IMR-90 (cell line): Measurements from ENCODE around the gene RAD23B. TPM values are rescaled to one million over a fixed set of nuclear protein-coding genes. Genes with fewer than 3 reads are reported as not detected.

Experiments
- ATAC-seq: fragments of 200-7000 bp; cut with Tn5 transposase; 2 replicates; pipeline ENCODE4 v1.9.1; 2020; ENCODE audit warnings: low read depth, mild to moderate bottlenecking, moderate library complexity
- BruUV-seq: library from RNA; stranded (reverse); fragments of 400-500 nt; replicated peaks from 2 replicates; lab custom pipeline; 2021; lab: Mats Ljungman, UMichigan
- CTCF ChIA-PET: fragments of 300-600 bp; formaldehyde crosslinking; extraction: SDS; loops from one replicate; lab custom pipeline; 2021; ENCODE audit warnings: antibody characterized with exemption; lab: Yijun Ruan, JAX
- POLR2A ChIA-PET: fragments of 300-600 bp; sonication (Branson Sonifier 250); formaldehyde crosslinking; loops from one replicate; lab custom pipeline; 2022; ENCODE audit warnings: antibody characterized with exemption; ENCODE audit not compliant: unreplicated experiment; lab: Charles Lee
- DNase-seq: peaks from one replicate; pipeline ENCODE4 v3.0.0; 2013
- H2AFZ ChIP-seq: replicated peaks from 2 replicates; pipeline ENCODE3; 2013; ENCODE audit warnings: low read length, mild to moderate bottlenecking; ENCODE audit not compliant: poor library complexity
- H2AK5ac ChIP-seq: 2 replicates; pipeline ENCODE4 v1.6.1; 2013; ENCODE audit warnings: low read depth, low read length, inconsistent platforms
- H2AK9ac ChIP-seq: replicated peaks from 2 replicates; pipeline ENCODE3; 2013; ENCODE audit warnings: mild to moderate bottlenecking, low read depth, low read length, moderate library complexity; ENCODE audit not compliant: poor library complexity
- H2BK120ac ChIP-seq: 2 replicates; pipeline ENCODE4 v1.6.1; 2013; ENCODE audit warnings: low read depth, low read length, inconsistent platforms
- H2BK15ac ChIP-seq: 3 replicates; pipeline ENCODE4 v1.6.1; 2013; ENCODE audit warnings: low read depth, low read length, inconsistent platforms
- H2BK20ac ChIP-seq: 2 replicates; pipeline ENCODE4 v1.6.1; 2013; ENCODE audit warnings: low read depth, mild to moderate bottlenecking, inconsistent platforms, low read length, moderate library complexity
- H2BK5ac ChIP-seq: 2 replicates; pipeline ENCODE4 v1.6.1; 2013; ENCODE audit warnings: mild to moderate bottlenecking, low read depth, low read length, inconsistent platforms; ENCODE audit not compliant: poor library complexity, severe bottlenecking
- H3K14ac ChIP-seq: replicated peaks from 2 replicates; pipeline ENCODE4 v1.6.1; 2013; ENCODE audit warnings: low read depth, low read length, inconsistent platforms
- H3K18ac ChIP-seq: 2 replicates; pipeline ENCODE4 v1.6.1; 2013; ENCODE audit warnings: low read depth, low read length, control low read depth
- H3K23ac ChIP-seq: 2 replicates; pipeline ENCODE4 v1.6.1; 2013; ENCODE audit warnings: low read depth, low read length, inconsistent platforms
- H3K27ac ChIP-seq: 2 replicates; pipeline ENCODE4 v1.5.1; 2013; ENCODE audit warnings: mild to moderate bottlenecking, control low read depth, low read length; ENCODE audit not compliant: insufficient read depth
- H3K27me3 ChIP-seq: 2 replicates; pipeline ENCODE4 v1.6.1; 2013; ENCODE audit warnings: low read length; ENCODE audit not compliant: control insufficient read depth, insufficient read depth
- H3K36me3 ChIP-seq: 2 replicates; pipeline ENCODE4 v1.6.1; 2013; ENCODE audit warnings: low read length, mixed read lengths; ENCODE audit not compliant: control insufficient read depth, insufficient read depth
- H3K4ac ChIP-seq: 2 replicates; pipeline ENCODE4 v1.6.1; 2013; ENCODE audit warnings: low read depth, low read length, inconsistent platforms
- H3K4me1 ChIP-seq: 2 replicates; pipeline ENCODE4 v1.6.1; 2013; ENCODE audit warnings: low read length, mixed read lengths; ENCODE audit not compliant: control insufficient read depth, insufficient read depth
- H3K4me2 ChIP-seq: 2 replicates; pipeline ENCODE4 v1.6.1; 2013; ENCODE audit warnings: low read depth, mild to moderate bottlenecking, control low read depth, low read length, moderate library complexity
- H3K4me3 ChIP-seq: 2 replicates; pipeline ENCODE4 v1.5.1; 2013; ENCODE audit warnings: low read depth, mild to moderate bottlenecking, control low read depth, low read length, moderate library complexity; ENCODE audit not compliant: insufficient read depth
- H3K56ac ChIP-seq: 2 replicates; pipeline ENCODE4 v1.6.1; 2013; ENCODE audit warnings: low read length, inconsistent platforms; ENCODE audit not compliant: insufficient read depth; ENCODE audit errors: extremely low read depth
- H3K79me1 ChIP-seq, 2 experiments: 2 replicates each; pipeline ENCODE4 v1.6.1; 2013; ENCODE audit warnings: low read length in 2 of 2, inconsistent platforms in 1 of 2, low read depth in 1 of 2
- H3K9ac ChIP-seq: 2 replicates; pipeline ENCODE4 v1.6.1; 2013; ENCODE audit warnings: low read depth, low read length, control low read depth
- H3K9me1 ChIP-seq: 2 replicates; pipeline ENCODE4 v1.6.1; 2013; ENCODE audit warnings: low read length, inconsistent platforms; ENCODE audit not compliant: insufficient read depth
- H3K9me3 ChIP-seq: 2 replicates; pipeline ENCODE4 v1.6.1; 2013; ENCODE audit warnings: low read length; ENCODE audit not compliant: control insufficient read depth, insufficient read depth
- H4K20me1 ChIP-seq: 2 replicates; pipeline ENCODE4 v1.6.1; 2013; ENCODE audit warnings: low read length, inconsistent platforms; ENCODE audit not compliant: insufficient read depth
- H4K5ac ChIP-seq: 2 replicates; pipeline ENCODE4 v1.6.1; 2013; ENCODE audit warnings: mild to moderate bottlenecking, low read depth, low read length, control low read depth
- H4K8ac ChIP-seq, 2 experiments: 2 replicates each; pipeline ENCODE4 v1.6.1; 2013; ENCODE audit warnings: low read depth in 2 of 2, low read length in 2 of 2, control low read depth in 1 of 2, inconsistent platforms in 1 of 2
- H4K91ac ChIP-seq: 2 replicates; pipeline ENCODE4 v1.6.1; 2013; ENCODE audit warnings: low read depth, low read length, inconsistent platforms; ENCODE audit not compliant: insufficient read depth
- BHLHE40 ChIP-seq: fragments of 150-350 bp; IDR thresholded peaks from 2 replicates; pipeline ENCODE4 v1.6.1; 2016; ENCODE audit warnings: mild to moderate bottlenecking, low read depth, low read length
- FOS ChIP-seq: fragments of 150-350 bp; IDR thresholded peaks from 2 replicates; pipeline ENCODE4 v1.6.1; 2016; ENCODE audit warnings: low read depth, low read length
- MAFK ChIP-seq: IDR thresholded peaks from 2 replicates; pipeline ENCODE4 v1.6.1; 2012; ENCODE audit warnings: low read depth, low read length, improper control_type of control experiment
- RAD21 ChIP-seq: IDR thresholded peaks from 2 replicates; pipeline ENCODE4 v1.6.1; 2012; ENCODE audit warnings: low read length, improper control_type of control experiment
- RCOR1 ChIP-seq: IDR thresholded peaks from 2 replicates; pipeline ENCODE4 v1.6.1; 2012; ENCODE audit warnings: mild to moderate bottlenecking, low read length, improper control_type of control experiment; ENCODE audit not compliant: insufficient replicate concordance
- USF2 ChIP-seq: fragments of 150-350 bp; IDR thresholded peaks from 2 replicates; pipeline ENCODE4 v1.6.1; 2017; ENCODE audit warnings: mild to moderate bottlenecking, antibody characterized with exemption, low read length, low read depth
- WGBS, 2 experiments: methylation state at CpG; one replicate each; pipeline versions ENCODE4 v1.1.5 to v1.1.7; 2013; ENCODE audit warnings: missing lambda C conversion rate in 2 of 2; ENCODE audit not compliant: insufficient read length in 1 of 2; ENCODE audit errors: extremely low coverage in 2 of 2; 5-methylcytosine and 5-hydroxymethylcytosine counted together
- dilution Hi-C: fragments of 300-500 bp; cut with HindIII; formaldehyde crosslinking; loops from one replicate; pipeline ENCODE4 v1.14.3; 2018; ENCODE audit warnings: low sequenced_read_pairs; ENCODE audit not compliant: unreplicated experiment
- in situ Hi-C: fragments of 300-500 bp; cut with MboI; formaldehyde crosslinking; loops from 3 replicates; pipeline ENCODE4 v1.14.3; 2019; ENCODE audit warnings: low sequenced_read_pairs, inconsistent platforms, mixed read lengths
- intact Hi-C: fragments of 100-400 bp; cut with micrococcal nuclease; formaldehyde crosslinking; loops from 2 replicates; pipeline ENCODE4 v1.10.0; 2022
- polyA plus RNA-seq, 3 experiments: library from polyadenylated mRNA; depleted of rRNA; stranded (reverse); fragments of >200 nt; gene quantifications; 2 replicates each; pipeline ENCODE4 v1.2.3, GENCODE V29; 2012; ENCODE audit warnings: low replicate concordance in 1 of 3
- total RNA-seq: library from RNA; depleted of rRNA; stranded (reverse); fragments of >200 nt; gene quantifications from 2 replicates; pipeline ENCODE4 v1.2.3, GENCODE V29; 2012

The RAD23B gene
- total and polyA plus RNA-seq, 2 of the 4 experiments (the other 2 are of a cell fraction), result 126 to 148 TPM

DNA sequence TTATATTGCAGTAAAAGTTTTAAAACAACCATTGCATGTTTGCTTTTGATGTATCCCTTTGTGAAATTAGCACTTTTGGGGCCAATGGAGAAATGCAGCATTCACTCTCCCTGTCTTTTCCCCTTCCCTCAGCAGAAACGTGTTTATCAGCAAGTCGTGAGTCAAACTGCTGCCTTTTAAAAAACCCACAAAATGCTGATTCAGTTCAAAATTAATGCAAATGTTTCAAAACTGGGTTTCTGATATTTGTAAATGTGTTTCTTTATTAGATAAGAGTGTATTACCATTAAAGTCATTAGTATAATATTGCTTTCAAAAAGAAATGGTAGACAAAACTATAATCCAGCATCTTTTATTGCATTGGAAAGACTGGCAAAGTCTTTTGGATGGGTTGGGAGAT, 47.3 kb downstream of the RAD23B start:
- no peaks in the 10 kb centered on the region; the same call in 1 of the 2 replicates for H3K9me3 ChIP-seq
- POLR2A ChIA-PET, result no interaction called here
- no peak overlapping the region for H3K4me3 ChIP-seq
- peaks cover 25% of the 10 kb centered on the region for H4K20me1 ChIP-seq
- no CpG with 5 or more reads among the region's 2 CpGs for WGBS, 2 experiments
- peaks cover 4% of the 10 kb centered on the region; the same call in 1 of the 2 replicates for H3K4me1 ChIP-seq
- TF ChIP-seq RAD21, result no peak
- TF ChIP-seq RCOR1, result no peak
- TF ChIP-seq BHLHE40, result no peak
- TF ChIP-seq MAFK, result peak; percentile 82
- TF ChIP-seq USF2, result no peak
- TF ChIP-seq FOS, result no peak
- H2AK9ac ChIP-seq, result no peak overlapping the region
- no peak overlapping the region for H3K23ac ChIP-seq
- no peak overlapping the region for H4K5ac ChIP-seq
- H2BK20ac ChIP-seq, result no peak overlapping the region
- CTCF ChIA-PET, result interaction anchor here (0.6 kb wide), 1 partner anchor 55 kb away, joined by 5 read pairs; no protein-coding TSS in a partner anchor
- H3K9me1 ChIP-seq, result peaks cover 5% of the 10 kb centered on the region; the same call in 1 of the 2 replicates
- H3K4ac ChIP-seq, result no peak overlapping the region
- H3K56ac ChIP-seq, result no peak overlapping the region
- no peak overlapping the region for H2AK5ac ChIP-seq
- ATAC-seq (no peak), DNase-seq (no peak)
- dilution Hi-C loops (no loop called here), intact Hi-C loops (no loop called here), in situ Hi-C loops (no loop called here)
- H4K91ac ChIP-seq, result no peak overlapping the region
- H3K4me2 ChIP-seq, result no peak overlapping the region
- H3K9ac ChIP-seq, result no peak overlapping the region
- H4K8ac ChIP-seq, result no peak overlapping the region
- H2AFZ ChIP-seq, result no peak overlapping the region
- no peak overlapping the region for H2BK120ac ChIP-seq
- peaks cover 17 to 39% of the 10 kb centered on the region in 2 experiments for H3K79me1 ChIP-seq
- no peak overlapping the region for H2BK5ac ChIP-seq
- no peak overlapping the region for H3K14ac ChIP-seq
- no peak overlapping the region for H2BK15ac ChIP-seq
- peaks cover 48% of the 10 kb centered on the region for H3K36me3 ChIP-seq
- H3K27ac ChIP-seq, result no peak overlapping the region
- BruUV-seq, result TSS peak; percentile 69
- H3K27me3 ChIP-seq, result no peaks in the 10 kb centered on the region
- H3K18ac ChIP-seq, result no peak overlapping the region
